WI38 (cell line): ENCODE data around the gene TEKTIP1.
"Not testable (repeated sequence)": the region's sequence is repeated elsewhere in the genome, so short reads cannot be mapped to it uniquely, and the experiment has no call there.

Experiments used
- H3K4me3 ChIP-seq: 2 replicates; pipeline ENCODE4 v1.5.1; 2011; ENCODE audit warnings: low read depth, mild to moderate bottlenecking, control low read depth, low read length
- CTCF ChIP-seq: IDR thresholded peaks from 2 replicates; pipeline ENCODE4 v1.5.1; 2012; ENCODE audit warnings: low read depth, mild to moderate bottlenecking, control low read depth, low read length

The TEKTIP1 gene

GRCh38 chr19:3528080-3528479, 10.9 kb upstream of the TEKTIP1 start:
- no peak for TF ChIP-seq CTCF
- no peak overlapping the region for H3K4me3 ChIP-seq

- H3K4me3 ChIP-seq, result no peak overlapping the region
- TF ChIP-seq CTCF, result no peak
Measured at GRCh38 chr19:3528539-3529211, 10.3 kb upstream of the TEKTIP1 start.

- H3K4me3 ChIP-seq, result not testable (repeated sequence)
Measured at GRCh38 chr19:3529299-3529698, 9.7 kb upstream of the TEKTIP1 start.

GRCh38 chr19:3530389-3530788, 8.6 kb upstream of the TEKTIP1 start:
- H3K4me3 ChIP-seq, result no peak overlapping the region
- no peak for TF ChIP-seq CTCF

GRCh38 chr19:3531716-3532115, 7.3 kb upstream of the TEKTIP1 start:
- TF ChIP-seq CTCF, result no peak
- no peak overlapping the region for H3K4me3 ChIP-seq

GRCh38 chr19:3532154-3532786, 6.7 kb upstream of the TEKTIP1 start:
- no peak overlapping the region for H3K4me3 ChIP-seq
- TF ChIP-seq CTCF, result no peak

GRCh38 chr19:3533033-3533432, 5.9 kb upstream of the TEKTIP1 start:
- no peak for TF ChIP-seq CTCF

More at GRCh38 chr19:3533033-3533432, 5.9 kb upstream of the TEKTIP1 start:
- no peak overlapping the region for H3K4me3 ChIP-seq
